GM19193 (cell line): Measurements from ENCODE around the gene CSF1.
A peak's percentile ranks its signal among the peaks of the same experiment; 100 is the strongest.

Experiments
- POLR2A ChIP-seq: IDR thresholded peaks from 4 replicates; pipeline ENCODE4 v1.6.1; 2011; ENCODE audit not compliant: insufficient read depth, insufficient read length; ENCODE audit errors: extremely low read depth

Gene CSF1, protein sequence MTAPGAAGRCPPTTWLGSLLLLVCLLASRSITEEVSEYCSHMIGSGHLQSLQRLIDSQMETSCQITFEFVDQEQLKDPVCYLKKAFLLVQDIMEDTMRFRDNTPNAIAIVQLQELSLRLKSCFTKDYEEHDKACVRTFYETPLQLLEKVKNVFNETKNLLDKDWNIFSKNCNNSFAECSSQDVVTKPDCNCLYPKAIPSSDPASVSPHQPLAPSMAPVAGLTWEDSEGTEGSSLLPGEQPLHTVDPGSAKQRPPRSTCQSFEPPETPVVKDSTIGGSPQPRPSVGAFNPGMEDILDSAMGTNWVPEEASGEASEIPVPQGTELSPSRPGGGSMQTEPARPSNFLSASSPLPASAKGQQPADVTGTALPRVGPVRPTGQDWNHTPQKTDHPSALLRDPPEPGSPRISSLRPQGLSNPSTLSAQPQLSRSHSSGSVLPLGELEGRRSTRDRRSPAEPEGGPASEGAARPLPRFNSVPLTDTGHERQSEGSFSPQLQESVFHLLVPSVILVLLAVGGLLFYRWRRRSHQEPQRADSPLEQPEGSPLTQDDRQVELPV

DNA sequence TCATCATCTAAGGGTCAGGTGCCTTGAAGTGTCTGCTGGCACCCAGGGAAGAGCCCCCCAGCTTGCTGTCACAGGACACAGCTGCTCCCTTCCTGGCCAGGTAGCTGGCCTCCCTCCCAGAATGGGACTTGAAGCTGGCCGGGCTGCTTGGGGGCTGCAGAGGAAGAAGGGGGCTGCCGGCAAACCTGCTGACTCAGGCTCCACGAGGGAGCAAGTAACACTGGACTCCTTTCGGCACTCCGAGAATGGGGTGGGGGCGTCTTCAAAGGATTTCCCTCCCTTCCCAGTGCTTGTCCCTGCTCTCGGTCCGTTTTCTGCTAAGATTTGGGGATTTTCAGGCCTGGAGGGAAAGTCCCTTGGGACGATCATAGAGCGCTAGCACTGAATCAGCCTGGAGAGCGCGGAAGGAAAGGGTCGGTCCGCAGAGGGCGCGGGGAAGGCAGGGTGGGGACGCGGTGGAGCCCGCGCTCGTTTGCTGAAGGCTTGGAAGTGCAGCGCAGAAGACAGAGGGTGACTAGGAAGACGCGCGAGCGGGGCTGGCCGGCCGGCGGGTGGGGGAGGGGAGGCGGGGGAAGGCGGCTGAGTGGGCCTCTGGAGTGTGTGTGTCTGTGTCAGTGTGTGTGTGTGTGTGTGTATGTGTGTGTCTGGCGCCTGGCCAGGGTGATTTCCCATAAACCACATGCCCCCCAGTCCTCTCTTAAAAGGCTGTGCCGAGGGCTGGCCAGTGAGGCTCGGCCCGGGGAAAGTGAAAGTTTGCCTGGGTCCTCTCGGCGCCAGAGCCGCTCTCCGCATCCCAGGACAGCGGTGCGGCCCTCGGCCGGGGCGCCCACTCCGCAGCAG is at the start of gene CSF1:
Gene CSF1 (plus strand): TSS at position 727 of the 840 bp plus-strand sequence. CDS start 175 bp downstream, outside the sequence.
- peak; percentile 54 for TF ChIP-seq POLR2A

DNA sequence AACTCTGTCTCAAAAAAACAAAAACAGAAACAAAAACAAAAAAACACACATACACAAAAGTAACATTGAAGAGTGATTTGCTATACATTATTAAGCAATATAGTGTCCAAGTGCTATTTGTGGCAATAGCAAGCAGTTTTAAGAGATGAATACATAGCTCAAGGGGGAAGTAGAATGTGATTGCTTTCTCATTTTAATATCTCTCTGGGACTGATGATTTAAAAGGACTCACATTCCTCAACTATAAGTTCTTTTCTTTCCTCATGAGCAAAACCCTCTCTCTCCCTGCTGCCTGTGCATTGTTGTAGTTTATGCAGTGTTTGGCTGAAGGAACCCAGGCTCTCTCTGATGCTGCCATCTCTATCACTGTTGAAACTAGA is 47.0 kb upstream of the CSF1 start:
- TF ChIP-seq POLR2A, result no peak

DNA sequence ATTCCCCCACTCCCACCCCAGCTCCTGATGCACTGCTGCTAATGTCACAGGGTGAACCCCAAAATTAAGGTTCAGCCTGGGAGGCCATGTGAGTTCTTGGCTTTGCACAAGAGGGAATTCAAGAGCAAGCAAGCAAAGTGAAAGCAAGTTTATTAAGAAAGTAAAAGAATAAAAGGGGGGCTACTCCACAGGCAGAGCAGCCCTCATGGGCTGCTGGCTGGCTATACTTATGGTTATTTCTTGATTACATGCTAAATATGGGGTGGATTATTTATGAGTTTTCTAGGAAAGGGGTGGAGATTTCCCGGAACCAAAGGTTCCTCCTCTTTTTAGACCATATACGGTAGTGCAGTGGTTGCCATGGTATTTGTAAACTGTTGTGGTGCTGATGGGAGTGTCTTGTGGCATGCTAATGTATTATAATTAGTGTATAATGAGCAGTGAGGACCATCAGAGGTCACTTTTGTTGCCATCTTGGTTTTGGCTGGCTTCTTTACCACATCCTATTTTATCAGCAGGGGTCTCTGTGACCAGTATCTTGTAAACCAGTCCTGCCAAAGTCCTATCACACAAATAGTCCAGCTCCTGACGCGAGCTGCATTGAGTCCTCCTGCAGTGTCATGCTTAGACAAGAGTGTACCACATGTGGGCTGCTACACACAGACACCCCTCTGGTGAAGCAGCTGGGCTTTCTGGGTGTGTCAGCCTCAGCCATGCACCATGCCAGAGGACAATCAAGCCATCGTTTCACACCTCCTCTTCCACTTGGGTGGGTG is 46.4 kb upstream of the CSF1 start:
- no peak for TF ChIP-seq POLR2A

DNA sequence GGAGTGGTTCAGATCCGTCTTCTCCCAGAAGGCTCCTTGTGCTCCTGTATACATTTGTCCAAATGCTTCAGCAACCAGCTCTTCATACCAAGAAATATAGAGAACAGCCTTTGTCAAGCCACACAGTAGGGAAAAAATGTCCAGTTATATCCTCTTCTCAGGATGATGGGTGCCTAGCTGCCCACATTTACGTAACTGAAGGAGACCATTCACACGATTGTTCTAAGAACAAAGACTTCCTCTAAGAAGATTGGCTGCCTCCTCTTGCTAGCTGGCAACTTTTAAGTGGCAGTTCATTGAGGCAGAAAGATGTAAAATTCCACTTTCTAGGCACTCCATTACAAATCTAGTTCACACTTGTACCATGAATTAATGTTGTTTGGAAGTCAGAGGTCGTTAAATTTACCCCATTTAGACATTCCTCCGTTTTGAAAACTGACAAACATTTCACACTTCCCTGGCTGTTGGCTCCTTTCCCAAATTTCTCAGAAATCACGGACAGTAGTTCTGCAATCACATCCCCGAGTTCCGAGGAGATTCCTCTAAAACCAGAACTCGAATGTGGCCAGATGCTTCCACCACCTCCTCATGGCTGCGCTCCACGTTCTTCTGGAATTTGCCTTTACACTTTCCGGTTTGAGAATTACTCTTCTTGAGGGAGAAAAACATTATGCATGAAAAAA is 45.6 kb upstream of the CSF1 start:
- no peak for TF ChIP-seq POLR2A

DNA sequence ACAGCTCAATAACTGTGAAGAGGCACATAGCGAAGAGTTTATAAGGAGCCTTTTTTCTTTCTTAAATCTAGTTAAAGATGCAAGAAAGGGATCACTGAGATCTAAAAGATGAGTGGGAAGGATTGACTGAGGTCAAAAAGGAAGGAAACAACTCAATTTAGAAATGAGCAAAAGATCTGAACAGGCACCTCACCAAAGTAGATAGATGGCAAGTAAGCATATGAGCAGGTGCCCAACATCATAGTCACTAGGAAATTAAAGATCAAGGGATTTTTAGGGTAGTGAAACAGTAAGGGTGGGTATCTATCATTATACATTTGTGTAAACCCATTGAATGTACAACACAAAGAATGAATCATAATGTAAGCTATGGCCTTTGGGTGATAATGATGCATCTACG is 44.6 kb upstream of the CSF1 start:
- TF ChIP-seq POLR2A, result no peak

DNA sequence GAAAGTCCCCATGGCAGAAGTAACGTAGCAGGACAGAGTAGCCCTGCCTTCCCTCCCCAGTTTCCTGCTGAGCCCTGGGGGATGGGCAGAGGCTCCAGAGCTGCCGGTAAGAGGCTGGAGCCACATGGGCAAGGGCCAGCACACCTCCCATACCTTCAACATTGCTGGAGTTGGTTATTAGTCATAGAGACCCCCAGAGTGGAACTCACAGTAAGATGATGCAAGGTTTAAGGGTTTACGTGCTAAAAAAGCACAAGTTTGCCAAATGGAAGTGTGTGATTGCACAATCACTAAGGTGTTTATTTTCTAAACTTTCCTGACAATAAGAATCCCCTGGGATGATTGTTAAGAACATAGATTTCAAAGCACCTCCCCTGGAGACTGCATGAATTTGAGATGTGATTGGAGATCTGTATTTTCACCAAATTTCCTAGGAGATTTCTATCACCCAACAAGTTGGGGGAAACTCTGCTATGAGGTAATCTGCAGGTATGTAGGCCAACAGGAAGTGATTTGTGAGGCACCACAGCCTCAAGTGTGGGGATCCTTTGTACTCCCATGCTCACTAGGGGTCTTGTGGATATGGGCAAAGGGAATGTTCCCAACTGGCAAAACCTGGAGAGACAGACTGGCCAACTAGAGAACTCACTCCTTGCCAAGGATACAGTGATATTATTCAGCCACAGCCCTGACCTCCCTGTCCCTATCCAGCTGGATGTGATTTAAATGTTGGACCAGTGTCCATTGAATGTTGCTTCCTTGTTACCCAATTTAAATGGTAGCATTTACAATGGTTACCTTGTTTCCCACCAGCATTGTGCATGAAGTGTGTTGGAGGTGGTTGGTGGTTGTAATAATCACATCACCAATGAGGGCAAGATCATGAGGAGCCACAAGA is 37.1 kb upstream of the CSF1 start:
- no peak for TF ChIP-seq POLR2A

DNA sequence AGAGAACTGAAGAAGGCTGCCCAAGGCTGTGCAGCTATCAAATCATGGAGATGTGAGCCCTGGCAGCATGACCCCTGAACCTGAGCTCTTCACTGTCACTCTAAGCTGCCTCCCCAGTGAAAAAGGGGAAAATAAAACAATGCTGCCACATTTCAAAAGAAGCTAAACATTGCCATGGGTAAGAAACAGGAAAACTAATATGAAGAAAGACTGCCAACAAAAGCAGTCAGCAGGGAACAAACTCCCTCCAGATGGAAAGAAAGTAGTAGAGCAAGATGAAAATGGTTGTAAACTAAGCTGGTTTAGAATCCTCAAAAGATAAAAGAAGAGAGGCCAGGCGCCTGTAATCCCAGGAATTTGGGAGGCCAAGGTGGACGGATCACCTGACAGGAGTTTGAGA is 36.2 kb upstream of the CSF1 start:
- TF ChIP-seq POLR2A, result no peak

DNA sequence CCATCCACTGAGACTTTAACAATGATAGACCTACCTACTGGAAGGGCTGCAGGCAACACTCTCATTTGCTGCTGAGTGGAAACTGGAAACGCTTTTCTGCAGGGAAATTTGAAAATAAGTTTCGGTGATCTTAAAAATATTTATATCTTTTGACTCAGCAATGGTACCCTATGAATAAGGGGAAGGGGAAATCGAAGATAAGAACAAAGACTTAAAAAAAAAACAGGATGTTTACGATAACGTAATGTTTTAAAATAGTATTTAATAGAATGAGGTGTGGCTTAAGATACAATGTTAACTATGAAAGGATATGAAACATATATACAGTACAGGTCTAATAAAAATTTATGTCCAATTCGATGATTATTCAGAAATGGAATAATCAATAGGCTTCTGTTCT is 34.8 kb upstream of the CSF1 start:
- no peak for TF ChIP-seq POLR2A

DNA sequence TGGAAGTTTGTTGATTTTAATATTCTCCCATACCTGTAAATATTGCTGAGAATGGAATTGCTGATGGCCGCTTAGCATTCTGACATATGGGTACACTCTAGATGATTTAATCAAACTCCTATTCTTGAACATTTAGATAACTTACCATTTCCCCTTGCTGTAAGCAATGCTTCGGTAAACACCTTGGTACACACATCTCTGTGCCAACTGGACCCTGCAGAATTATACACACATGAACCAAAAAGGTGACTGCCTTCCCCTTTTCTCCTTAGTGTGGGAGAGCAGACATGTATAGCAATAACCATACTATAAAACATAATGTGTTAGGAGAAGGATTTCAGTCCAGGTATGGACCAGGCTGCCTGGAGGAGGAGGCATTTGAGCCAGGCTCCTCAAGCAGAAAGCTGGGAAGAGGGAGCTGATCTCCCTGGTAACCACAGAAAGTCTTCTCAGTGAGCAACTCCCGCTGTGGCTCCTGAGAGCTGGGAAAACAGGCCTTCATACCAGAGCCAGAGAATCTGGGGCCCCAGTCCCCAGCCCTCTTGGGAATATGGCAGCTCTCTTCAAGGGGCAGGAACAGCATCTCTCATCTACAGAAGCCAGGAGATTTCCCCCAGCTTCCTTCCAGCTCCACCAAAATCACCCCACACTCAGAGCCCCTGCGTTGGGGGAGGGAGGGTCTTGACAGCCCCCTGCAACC is 33.9 kb upstream of the CSF1 start:
- TF ChIP-seq POLR2A, result no peak

DNA sequence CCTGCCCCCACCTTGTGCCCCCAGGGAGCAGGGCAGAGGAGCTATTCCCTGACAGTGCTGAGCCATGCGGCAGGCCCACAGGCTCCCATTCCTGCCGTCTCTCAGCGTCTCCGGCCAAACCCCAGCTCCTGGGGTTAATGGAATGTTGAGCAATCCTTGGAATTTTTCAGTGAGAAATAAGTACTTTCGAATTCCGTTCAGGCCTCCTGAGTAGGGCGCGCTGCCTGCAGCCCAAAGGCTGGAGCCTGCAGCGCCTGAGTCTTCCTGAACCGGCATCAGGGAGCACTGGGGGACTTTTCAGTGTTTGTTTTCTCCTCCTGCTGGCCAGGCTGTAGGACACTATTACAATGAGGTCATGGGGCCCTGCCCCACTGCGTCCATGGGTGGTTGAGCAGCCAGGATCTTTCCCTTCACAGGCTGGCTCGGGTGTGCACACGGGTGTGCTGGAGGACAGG is 33.3 kb upstream of the CSF1 start:
- TF ChIP-seq POLR2A, result no peak

DNA sequence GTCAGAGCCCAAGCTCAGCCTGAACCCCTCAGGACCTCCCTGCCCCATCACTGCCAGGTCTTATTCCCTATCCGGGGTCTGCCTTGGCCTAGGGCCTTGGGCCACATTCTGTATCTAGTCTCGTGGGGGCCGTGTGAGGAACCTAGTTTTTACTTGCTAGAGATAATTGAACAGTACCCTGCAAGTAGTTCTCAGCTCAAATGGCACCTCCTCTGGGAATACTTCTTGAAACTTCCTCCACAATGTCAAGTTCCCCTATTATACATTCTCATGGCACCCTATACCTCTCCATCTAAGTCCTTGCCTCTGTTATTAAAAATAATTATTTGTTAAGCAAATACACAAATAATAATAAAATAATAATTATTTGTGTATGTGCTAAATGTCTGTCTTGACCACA is 32.9 kb upstream of the CSF1 start:
- no peak for TF ChIP-seq POLR2A

DNA sequence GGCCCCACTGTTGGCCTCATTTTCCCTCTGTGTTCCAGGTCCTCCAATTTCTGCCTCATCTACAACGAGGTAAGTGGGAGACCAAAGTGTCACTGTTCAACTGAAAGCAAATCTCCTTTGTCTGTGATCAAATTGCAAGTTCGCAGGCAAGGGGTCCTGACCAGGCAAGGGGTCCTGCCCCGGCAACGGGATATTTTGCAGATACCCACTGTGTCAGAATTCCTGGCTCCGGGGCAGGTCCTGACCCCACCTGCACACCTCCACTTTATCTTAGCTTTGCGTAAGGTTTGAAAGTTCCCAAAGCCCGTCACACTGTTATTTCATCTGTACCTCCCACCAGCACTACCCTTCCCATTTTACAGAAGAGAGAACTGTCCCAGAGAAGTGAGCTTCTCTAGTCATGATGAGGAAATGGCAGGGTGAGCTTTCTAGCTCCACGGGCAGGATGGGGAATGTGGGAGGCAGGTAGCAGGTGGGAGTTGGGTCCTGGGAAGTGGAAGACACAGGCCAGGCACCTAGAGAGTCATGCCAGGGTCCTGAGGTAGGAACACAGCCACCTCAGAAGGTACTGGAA is 32.0 kb upstream of the CSF1 start:
- no peak for TF ChIP-seq POLR2A
